ENCODE measurements around the gene ABCA13.

The ABCA13 gene

DNA sequence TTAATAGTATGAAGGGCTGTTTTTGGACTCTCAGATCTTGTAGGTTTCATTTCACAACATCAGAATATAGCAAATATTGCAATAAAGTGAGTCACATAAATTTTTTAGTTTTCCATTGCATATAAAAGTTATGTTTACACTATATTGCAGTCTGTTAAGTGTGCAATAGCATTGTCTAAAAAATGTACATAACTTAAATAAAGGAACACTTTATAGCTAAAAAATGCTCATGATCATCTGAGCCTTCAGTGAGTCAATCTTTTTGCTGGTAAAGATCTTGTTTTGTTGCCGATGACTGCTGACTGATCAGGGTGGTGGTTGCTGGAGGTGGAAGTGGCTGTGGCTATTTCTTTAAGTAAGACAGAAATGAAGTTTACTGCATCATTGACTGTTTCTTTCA, 42.0 kb downstream of the ABCA13 start:
- TF ChIP-seq TCF12 (IDR thresholded peaks at IDR 0.05; ENCODE audit: low read depth) (no peak), MAX (IDR thresholded peaks at IDR 0.05) (no peak), EP300 (IDR thresholded peaks at IDR 0.05; ENCODE audit: borderline replicate concordance) (no peak), USF1 (IDR thresholded peaks at IDR 0.05) (no peak), TEAD4 (IDR thresholded peaks at IDR 0.05) (no peak), ZBTB7A (IDR thresholded peaks at IDR 0.05; ENCODE audit: low read depth) (no peak), CEBPB (IDR thresholded peaks at IDR 0.05) (no peak)

DNA sequence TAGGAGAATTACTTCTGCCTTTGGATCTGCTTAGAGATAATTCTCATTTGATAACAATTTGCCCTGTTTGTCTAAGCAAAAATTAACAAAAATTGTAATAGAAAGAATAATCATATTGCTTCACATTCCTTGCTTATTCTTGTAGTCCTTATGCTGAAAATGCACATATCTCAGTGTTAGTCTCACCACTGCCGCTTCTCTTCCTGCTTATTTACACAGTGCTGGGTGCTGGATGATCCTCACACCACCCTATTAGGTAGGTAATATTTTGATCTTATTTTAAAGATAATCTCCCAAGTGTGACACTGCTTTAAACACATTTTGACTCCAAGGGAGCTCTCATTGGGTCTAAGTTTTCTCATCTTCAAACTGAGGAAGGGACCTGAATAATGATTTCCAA, 46.0 kb downstream of the ABCA13 start:
- TF ChIP-seq TAF1 (IDR thresholded peaks at IDR 0.05; ENCODE audit: low read depth) (no peak), TEAD4 (IDR thresholded peaks at IDR 0.05) (no peak), FOXM1 (IDR thresholded peaks at IDR 0.05; ENCODE audit: borderline replicate concordance, low read depth) (no peak), EGR1 (IDR thresholded peaks at IDR 0.05) (no peak), EP300 (IDR thresholded peaks at IDR 0.05; ENCODE audit: borderline replicate concordance) (no peak), RAD21 (IDR thresholded peaks at IDR 0.05; ENCODE audit: low read depth) (no peak), MAX (IDR thresholded peaks at IDR 0.05) (no peak), CREB1 (IDR thresholded peaks at IDR 0.05; ENCODE audit: low read depth) (no peak), NFIC (IDR thresholded peaks at IDR 0.05) (no peak), ZBTB7A (IDR thresholded peaks at IDR 0.05; ENCODE audit: low read depth) (no peak), TCF12 (IDR thresholded peaks at IDR 0.05; ENCODE audit: low read depth) (no peak), CEBPB (IDR thresholded peaks at IDR 0.05) (no peak), USF1 (IDR thresholded peaks at IDR 0.05) (no peak), YY1 (IDR thresholded peaks at IDR 0.05; ENCODE audit: low read depth) (no peak)
- TF ChIP-seq, protein P1, sequence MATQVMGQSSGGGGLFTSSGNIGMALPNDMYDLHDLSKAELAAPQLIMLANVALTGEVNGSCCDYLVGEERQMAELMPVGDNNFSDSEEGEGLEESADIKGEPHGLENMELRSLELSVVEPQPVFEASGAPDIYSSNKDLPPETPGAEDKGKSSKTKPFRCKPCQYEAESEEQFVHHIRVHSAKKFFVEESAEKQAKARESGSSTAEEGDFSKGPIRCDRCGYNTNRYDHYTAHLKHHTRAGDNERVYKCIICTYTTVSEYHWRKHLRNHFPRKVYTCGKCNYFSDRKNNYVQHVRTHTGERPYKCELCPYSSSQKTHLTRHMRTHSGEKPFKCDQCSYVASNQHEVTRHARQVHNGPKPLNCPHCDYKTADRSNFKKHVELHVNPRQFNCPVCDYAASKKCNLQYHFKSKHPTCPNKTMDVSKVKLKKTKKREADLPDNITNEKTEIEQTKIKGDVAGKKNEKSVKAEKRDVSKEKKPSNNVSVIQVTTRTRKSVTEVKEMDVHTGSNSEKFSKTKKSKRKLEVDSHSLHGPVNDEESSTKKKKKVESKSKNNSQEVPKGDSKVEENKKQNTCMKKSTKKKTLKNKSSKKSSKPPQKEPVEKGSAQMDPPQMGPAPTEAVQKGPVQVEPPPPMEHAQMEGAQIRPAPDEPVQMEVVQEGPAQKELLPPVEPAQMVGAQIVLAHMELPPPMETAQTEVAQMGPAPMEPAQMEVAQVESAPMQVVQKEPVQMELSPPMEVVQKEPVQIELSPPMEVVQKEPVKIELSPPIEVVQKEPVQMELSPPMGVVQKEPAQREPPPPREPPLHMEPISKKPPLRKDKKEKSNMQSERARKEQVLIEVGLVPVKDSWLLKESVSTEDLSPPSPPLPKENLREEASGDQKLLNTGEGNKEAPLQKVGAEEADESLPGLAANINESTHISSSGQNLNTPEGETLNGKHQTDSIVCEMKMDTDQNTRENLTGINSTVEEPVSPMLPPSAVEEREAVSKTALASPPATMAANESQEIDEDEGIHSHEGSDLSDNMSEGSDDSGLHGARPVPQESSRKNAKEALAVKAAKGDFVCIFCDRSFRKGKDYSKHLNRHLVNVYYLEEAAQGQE (IDR thresholded peaks at IDR 0.05; ENCODE audit: low read depth) = no peak

GRCh38 chr7:48217753-48218152, 46.5 kb downstream of the ABCA13 start:
- no peak for TF ChIP-seq EP300 (IDR thresholded peaks at IDR 0.05; ENCODE audit: borderline replicate concordance)
- no peak for TF ChIP-seq TAF1 (IDR thresholded peaks at IDR 0.05; ENCODE audit: low read depth)
- no peak for TF ChIP-seq CREB1 (IDR thresholded peaks at IDR 0.05; ENCODE audit: low read depth)
- TF ChIP-seq RAD21 (IDR thresholded peaks at IDR 0.05; ENCODE audit: low read depth) = no peak
- TF ChIP-seq TCF12 (IDR thresholded peaks at IDR 0.05; ENCODE audit: low read depth) = no peak
- no peak for TF ChIP-seq YY1 (IDR thresholded peaks at IDR 0.05; ENCODE audit: low read depth)
- TF ChIP-seq CEBPB (IDR thresholded peaks at IDR 0.05) = no peak
- TF ChIP-seq, protein P1 (IDR thresholded peaks at IDR 0.05; ENCODE audit: low read depth) = no peak
- no peak for TF ChIP-seq NFIC (IDR thresholded peaks at IDR 0.05)
- TF ChIP-seq TEAD4 (IDR thresholded peaks at IDR 0.05) = no peak
- TF ChIP-seq EGR1 (IDR thresholded peaks at IDR 0.05) = no peak
- no peak for TF ChIP-seq MAX (IDR thresholded peaks at IDR 0.05)
- no peak for TF ChIP-seq FOXM1 (IDR thresholded peaks at IDR 0.05; ENCODE audit: borderline replicate concordance, low read depth)
- no peak for TF ChIP-seq USF1 (IDR thresholded peaks at IDR 0.05)
- no peak for TF ChIP-seq ZBTB7A (IDR thresholded peaks at IDR 0.05; ENCODE audit: low read depth)

- no peak for TF ChIP-seq MAX (IDR thresholded peaks at IDR 0.05)
- no peak for TF ChIP-seq TEAD4 (IDR thresholded peaks at IDR 0.05)
- no peak for TF ChIP-seq TAF1 (IDR thresholded peaks at IDR 0.05; ENCODE audit: low read depth)
- no peak for TF ChIP-seq CREB1 (IDR thresholded peaks at IDR 0.05; ENCODE audit: low read depth)
- no peak for TF ChIP-seq USF1 (IDR thresholded peaks at IDR 0.05)
- TF ChIP-seq EP300 (IDR thresholded peaks at IDR 0.05; ENCODE audit: borderline replicate concordance) = no peak
- no peak for TF ChIP-seq EGR1 (IDR thresholded peaks at IDR 0.05)
- no peak for TF ChIP-seq ZBTB7A (IDR thresholded peaks at IDR 0.05; ENCODE audit: low read depth)
- no peak for TF ChIP-seq FOXM1 (IDR thresholded peaks at IDR 0.05; ENCODE audit: borderline replicate concordance, low read depth)
Measured at GRCh38 chr7:48224042-48224441, 52.8 kb downstream of the ABCA13 start.

GRCh38 chr7:48225101-48225500, 53.8 kb downstream of the ABCA13 start:
- TF ChIP-seq USF1 (IDR thresholded peaks at IDR 0.05) (no peak), TEAD4 (IDR thresholded peaks at IDR 0.05) (no peak), FOXM1 (IDR thresholded peaks at IDR 0.05; ENCODE audit: borderline replicate concordance, low read depth) (no peak), ZBTB7A (IDR thresholded peaks at IDR 0.05; ENCODE audit: low read depth) (no peak), TAF1 (IDR thresholded peaks at IDR 0.05; ENCODE audit: low read depth) (no peak), YY1 (IDR thresholded peaks at IDR 0.05; ENCODE audit: low read depth) (no peak), EP300 (IDR thresholded peaks at IDR 0.05; ENCODE audit: borderline replicate concordance) (no peak), CEBPB (IDR thresholded peaks at IDR 0.05) (no peak), NFIC (IDR thresholded peaks at IDR 0.05) (no peak)

All from Ishikawa (cell line).